ENCODE measurements around the gene GTF2IRD2.
"Not testable (repeated sequence)": the region's sequence is repeated elsewhere in the genome, so short reads cannot be mapped to it uniquely, and the experiment has no call there.

Gene GTF2IRD2

GRCh38 chr7:74850833-74851721 is at the start of gene GTF2IRD2:
TSS of gene GTF2IRD2 (minus strand) at chr7:74851605. CDS start at chr7:74836378, 15,227 bp downstream.
- H3K27ac Mint-ChIP-seq, result peak within 1 kb of the TSS; percentile 65
- not testable (repeated sequence) for H3K36me3 Mint-ChIP-seq (ENCODE audit: low read depth); H3K4me1 Mint-ChIP-seq (ENCODE audit: low read depth); H3K9me3 Mint-ChIP-seq; H3K27me3 Mint-ChIP-seq (ENCODE audit: low read depth)
- peak within 1 kb of the TSS; percentile 55 for H3K4me3 Mint-ChIP-seq

GRCh38 chr7:74890158-74891123 is 39.0 kb upstream of the GTF2IRD2 start:
- Mint-ChIP-seq H3K27ac (peak overlapping the region; percentile 92), H3K4me3 (peak overlapping the region; percentile 84)
- not testable (repeated sequence) for H3K36me3 Mint-ChIP-seq (ENCODE audit: low read depth); H3K9me3 Mint-ChIP-seq; H3K27me3 Mint-ChIP-seq (ENCODE audit: low read depth); H3K4me1 Mint-ChIP-seq (ENCODE audit: low read depth)

- H3K4me1 Mint-ChIP-seq (ENCODE audit: low read depth); H3K4me3 Mint-ChIP-seq; H3K36me3 Mint-ChIP-seq (ENCODE audit: low read depth); H3K27me3 Mint-ChIP-seq (ENCODE audit: low read depth); H3K27ac Mint-ChIP-seq; H3K9me3 Mint-ChIP-seq: not testable (repeated sequence)
These were observed 38.2 kb upstream of the GTF2IRD2 start for GRCh38 chr7:74889518-74890129.

GRCh38 chr7:74885295-74885694 is 33.9 kb upstream of the GTF2IRD2 start:
- not testable (repeated sequence) for H3K4me3 Mint-ChIP-seq; H3K27ac Mint-ChIP-seq; H3K27me3 Mint-ChIP-seq (ENCODE audit: low read depth); H3K36me3 Mint-ChIP-seq (ENCODE audit: low read depth); H3K9me3 Mint-ChIP-seq; H3K4me1 Mint-ChIP-seq (ENCODE audit: low read depth)

GRCh38 chr7:74882110-74882509 is 30.7 kb upstream of the GTF2IRD2 start:
- not testable (repeated sequence) for H3K27me3 Mint-ChIP-seq (ENCODE audit: low read depth); H3K36me3 Mint-ChIP-seq (ENCODE audit: low read depth); H3K4me1 Mint-ChIP-seq (ENCODE audit: low read depth); H3K9me3 Mint-ChIP-seq; H3K4me3 Mint-ChIP-seq
- peak overlapping the region; percentile 6 for H3K27ac Mint-ChIP-seq

GRCh38 chr7:74874748-74875512 is 23.5 kb upstream of the GTF2IRD2 start:
- H3K9me3 Mint-ChIP-seq; H3K36me3 Mint-ChIP-seq (ENCODE audit: low read depth); H3K4me3 Mint-ChIP-seq; H3K27me3 Mint-ChIP-seq (ENCODE audit: low read depth); H3K27ac Mint-ChIP-seq; H3K4me1 Mint-ChIP-seq (ENCODE audit: low read depth): not testable (repeated sequence)

- H3K27ac Mint-ChIP-seq; H3K4me1 Mint-ChIP-seq (ENCODE audit: low read depth); H3K4me3 Mint-ChIP-seq; H3K36me3 Mint-ChIP-seq (ENCODE audit: low read depth); H3K27me3 Mint-ChIP-seq (ENCODE audit: low read depth); H3K9me3 Mint-ChIP-seq: not testable (repeated sequence)
These were observed 22.8 kb upstream of the GTF2IRD2 start for GRCh38 chr7:74874104-74874747.

GRCh38 chr7:74872542-74872941 is 21.1 kb upstream of the GTF2IRD2 start:
- not testable (repeated sequence) for H3K27ac Mint-ChIP-seq; H3K36me3 Mint-ChIP-seq (ENCODE audit: low read depth); H3K4me1 Mint-ChIP-seq (ENCODE audit: low read depth); H3K4me3 Mint-ChIP-seq; H3K9me3 Mint-ChIP-seq; H3K27me3 Mint-ChIP-seq (ENCODE audit: low read depth)

- not testable (repeated sequence) for H3K36me3 Mint-ChIP-seq (ENCODE audit: low read depth); H3K4me1 Mint-ChIP-seq (ENCODE audit: low read depth); H3K27me3 Mint-ChIP-seq (ENCODE audit: low read depth); H3K4me3 Mint-ChIP-seq; H3K9me3 Mint-ChIP-seq; H3K27ac Mint-ChIP-seq
These were observed 14.4 kb upstream of the GTF2IRD2 start for GRCh38 chr7:74865777-74866176.

GRCh38 chr7:74849853-74850252 is 1.6 kb downstream of the GTF2IRD2 start:
- not testable (repeated sequence) for H3K27ac Mint-ChIP-seq; H3K36me3 Mint-ChIP-seq (ENCODE audit: low read depth); H3K9me3 Mint-ChIP-seq; H3K4me3 Mint-ChIP-seq; H3K27me3 Mint-ChIP-seq (ENCODE audit: low read depth); H3K4me1 Mint-ChIP-seq (ENCODE audit: low read depth)

GRCh38 chr7:74830411-74830810 is 21.0 kb downstream of the GTF2IRD2 start:
- H3K27ac Mint-ChIP-seq; H3K36me3 Mint-ChIP-seq (ENCODE audit: low read depth); H3K9me3 Mint-ChIP-seq; H3K4me1 Mint-ChIP-seq (ENCODE audit: low read depth); H3K27me3 Mint-ChIP-seq (ENCODE audit: low read depth); H3K4me3 Mint-ChIP-seq: not testable (repeated sequence)

GRCh38 chr7:74829959-74830358 is 21.4 kb downstream of the GTF2IRD2 start:
- not testable (repeated sequence) for H3K27me3 Mint-ChIP-seq (ENCODE audit: low read depth); H3K36me3 Mint-ChIP-seq (ENCODE audit: low read depth); H3K4me3 Mint-ChIP-seq; H3K9me3 Mint-ChIP-seq; H3K4me1 Mint-ChIP-seq (ENCODE audit: low read depth); H3K27ac Mint-ChIP-seq

- not testable (repeated sequence) for H3K27ac Mint-ChIP-seq; H3K27me3 Mint-ChIP-seq (ENCODE audit: low read depth)
These were observed 30.1 kb downstream of the GTF2IRD2 start for GRCh38 chr7:74821259-74821658.

More at GRCh38 chr7:74821259-74821658, 30.1 kb downstream of the GTF2IRD2 start:
- not testable (repeated sequence) for H3K4me1 Mint-ChIP-seq (ENCODE audit: low read depth); H3K36me3 Mint-ChIP-seq (ENCODE audit: low read depth); H3K4me3 Mint-ChIP-seq; H3K9me3 Mint-ChIP-seq

Data from T-helper 1 cell treated with Interleukin-12 subunit alpha and Interleukin-12 subunit beta and Interleukin-4 antibody, amounts not matched to agents 30 μg/mL and 1 μg/mL, for 36 hours (primary cell).